Skin of body (tissue), 2 donors: Measurements from ENCODE around the gene NUDT19. TPM values are rescaled to one million over a fixed set of nuclear protein-coding genes. Genes with fewer than 3 reads are reported as not detected.
"Not testable (repeated sequence)": the region's sequence is repeated elsewhere in the genome, so short reads cannot be mapped to it uniquely, and the experiment has no call there.

Source experiments
- DNase-seq: peaks from one replicate; lab custom pipeline; 2025; lab: John Stamatoyannopoulos, UW
- total RNA-seq: library from RNA; depleted of rRNA; stranded (reverse); fragments of >200 nt; gene quantifications from one replicate; pipeline ENCODE4 v1.2.3, GENCODE V29; 2014

Gene NUDT19
- 9.5 TPM for total RNA-seq

DNA sequence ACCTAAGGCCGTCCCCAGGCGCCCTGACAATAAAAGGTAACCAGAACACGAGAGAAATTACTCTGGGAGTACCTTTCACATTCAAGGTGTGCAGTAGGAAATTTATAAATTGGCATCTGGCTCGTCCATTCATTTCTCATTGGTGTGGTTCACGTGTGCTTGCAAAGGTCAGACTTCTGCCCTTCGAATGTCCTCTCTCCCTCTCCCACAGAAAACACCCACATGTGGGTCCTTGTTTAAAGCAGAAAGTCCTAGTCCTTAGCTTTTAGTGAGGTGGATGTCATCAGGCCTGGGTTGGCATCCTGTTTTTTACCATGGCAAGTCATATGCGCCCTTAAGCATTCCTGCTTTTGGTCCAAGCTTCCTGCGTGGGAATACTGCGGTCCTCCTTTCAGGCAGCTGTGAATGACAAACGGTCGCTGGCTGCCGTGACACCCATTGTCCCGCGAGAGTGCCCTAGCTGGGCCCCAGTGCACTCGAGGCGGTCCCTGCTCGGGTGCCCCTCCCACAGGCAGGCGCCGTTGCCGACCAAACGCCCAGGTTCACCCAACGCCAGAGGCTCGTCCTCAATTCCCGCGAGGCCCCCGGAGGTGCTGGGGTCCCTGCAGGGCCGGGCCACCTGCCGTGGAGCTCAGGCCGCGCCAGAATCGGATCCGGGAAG lies at the start of gene NUDT19:
TSS of gene NUDT19 (plus strand) at position 531 of the 661 bp plus-strand sequence. CDS start 140 bp downstream, outside the sequence.
- DNase-seq = peak; percentile 28

DNA sequence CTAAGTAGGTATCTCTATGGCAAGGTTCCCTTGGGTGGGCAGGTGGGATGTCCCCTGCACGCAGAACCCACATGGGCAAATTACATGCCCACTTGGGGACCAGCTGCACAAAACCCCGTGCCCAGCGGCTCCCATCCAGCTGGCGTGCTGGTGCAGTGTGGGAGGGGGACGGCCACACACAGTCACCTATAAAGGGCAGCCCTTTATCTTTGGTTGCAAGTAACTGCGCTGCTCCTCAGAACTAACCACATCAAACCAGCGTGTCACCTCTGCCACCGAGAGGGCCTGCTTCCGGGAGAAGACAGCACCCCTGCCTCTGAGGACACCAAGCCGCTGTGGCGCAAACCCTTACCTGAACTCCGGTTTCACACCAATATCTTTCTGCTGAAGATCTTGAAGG lies 48.9 kb upstream of the NUDT19 start:
- no peak for DNase-seq

DNA sequence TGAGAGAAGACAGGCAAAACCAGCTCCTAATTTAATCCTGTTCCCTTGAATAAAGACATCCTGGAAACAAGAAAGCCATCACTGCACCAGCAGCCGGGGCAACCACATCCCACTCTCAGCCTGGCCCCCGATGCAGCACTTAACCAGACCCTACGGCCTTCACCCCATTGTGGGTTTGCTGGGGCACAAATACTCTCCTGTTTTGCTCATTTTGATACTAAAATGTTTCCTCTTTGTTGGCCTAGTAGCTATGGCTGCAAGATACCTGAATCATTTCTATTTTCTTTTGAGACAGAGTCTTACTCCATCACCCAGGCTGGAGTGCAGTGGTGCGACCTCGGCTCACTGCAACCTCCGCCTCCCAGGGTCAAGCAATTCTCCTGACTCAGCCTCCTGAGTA lies 45.1 kb upstream of the NUDT19 start:
- no peak for DNase-seq

DNA sequence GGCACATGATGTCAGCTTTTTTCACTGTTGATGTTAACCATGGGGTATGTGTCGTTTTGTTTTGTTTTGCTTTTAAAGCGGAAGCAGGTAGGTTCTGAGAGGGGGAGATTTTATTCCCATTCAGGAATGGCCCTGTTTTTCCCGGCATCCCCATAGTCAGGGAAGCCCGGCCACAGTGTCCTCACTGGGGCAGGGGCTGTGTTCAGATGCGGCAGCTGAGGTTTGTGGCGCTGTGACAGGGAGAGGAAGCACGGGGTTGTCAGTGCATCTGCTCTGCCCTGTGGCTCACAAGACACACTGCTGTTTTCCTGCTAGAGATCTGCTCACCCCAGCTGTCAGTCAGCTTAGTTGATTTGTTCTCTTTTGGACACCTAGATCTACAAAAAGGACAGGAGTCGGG lies 44.3 kb upstream of the NUDT19 start:
- DNase-seq = no peak

DNA sequence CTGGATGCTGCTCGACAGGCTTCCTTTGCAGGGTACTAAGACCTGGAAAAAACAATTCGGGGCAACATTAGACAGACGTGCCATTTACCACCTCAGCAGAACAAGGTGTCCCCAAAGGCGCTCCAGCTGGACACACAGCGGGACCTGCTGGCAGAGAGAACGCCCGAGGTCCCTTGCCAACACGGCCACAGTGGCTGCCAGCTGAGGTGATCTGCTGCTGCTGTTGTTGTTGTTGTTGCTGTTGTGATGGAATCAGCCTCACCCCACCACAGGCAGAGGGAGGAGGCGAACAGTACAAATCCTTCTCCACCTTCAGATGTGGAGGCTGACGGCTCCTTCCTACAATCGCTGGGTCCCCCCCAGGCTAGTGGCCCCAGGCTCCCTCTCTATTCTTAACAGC lies 41.9 kb upstream of the NUDT19 start:
- DNase-seq = no peak

DNA sequence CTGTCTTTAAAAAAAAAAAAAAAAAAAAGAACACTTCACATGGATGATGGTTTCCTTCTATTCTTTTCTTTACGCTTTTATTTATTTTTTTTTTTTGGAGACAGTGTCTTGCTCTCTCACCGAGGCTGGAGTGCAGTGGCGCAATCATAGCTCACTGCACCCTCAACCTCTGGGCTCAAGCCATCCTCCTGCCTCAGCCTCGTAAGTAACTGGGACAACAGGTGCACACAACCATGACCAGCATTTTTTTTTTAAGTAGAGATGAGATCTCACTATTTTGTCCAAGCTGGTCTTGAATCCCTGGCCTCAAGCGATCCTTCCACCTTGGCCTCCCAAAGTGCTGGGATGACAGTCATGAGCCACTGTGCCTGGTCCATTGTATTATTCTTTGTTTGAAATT lies 41.0 kb upstream of the NUDT19 start:
- DNase-seq = no peak

DNA sequence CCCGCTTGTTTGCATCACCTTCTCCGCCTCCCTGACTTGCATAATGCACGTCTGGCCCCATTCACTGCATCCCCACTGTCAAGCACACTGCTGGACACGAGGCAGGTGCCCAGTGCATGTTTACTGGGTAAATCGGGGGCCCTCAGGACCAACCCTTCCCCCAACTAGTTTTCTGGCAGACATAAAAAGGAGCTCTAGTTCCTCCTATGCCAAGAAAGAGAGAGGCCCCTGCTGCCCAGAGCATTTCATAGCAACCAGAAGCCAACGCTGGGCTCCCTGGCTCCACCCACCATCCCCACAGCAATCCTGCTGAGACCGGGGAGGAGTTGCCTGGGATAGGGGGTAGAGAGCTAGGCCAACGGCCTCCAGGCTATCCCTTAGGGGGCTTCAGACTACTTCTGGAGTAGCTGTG lies 39.9 kb upstream of the NUDT19 start:
- no peak for DNase-seq

DNA sequence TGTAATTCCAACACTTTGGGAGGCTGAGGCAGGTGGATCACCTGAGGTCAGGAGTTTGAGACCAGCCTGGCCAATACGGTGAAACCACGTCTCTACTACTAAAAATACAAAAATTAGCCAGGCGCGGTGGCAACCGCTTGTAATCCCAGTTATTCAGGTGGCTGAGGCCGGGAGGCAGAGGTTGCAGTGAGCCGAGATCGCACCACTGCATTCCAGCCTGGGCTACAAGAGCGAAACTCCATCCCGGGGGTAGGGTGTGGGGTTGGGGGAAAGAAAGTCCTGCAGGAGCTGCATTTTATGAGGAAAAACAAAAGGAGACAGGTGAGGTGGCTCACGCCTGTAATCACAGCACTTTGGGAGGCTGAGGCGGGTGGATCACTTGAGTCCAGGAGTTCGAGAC lies 39.3 kb upstream of the NUDT19 start:
- DNase-seq = not testable (repeated sequence)

DNA sequence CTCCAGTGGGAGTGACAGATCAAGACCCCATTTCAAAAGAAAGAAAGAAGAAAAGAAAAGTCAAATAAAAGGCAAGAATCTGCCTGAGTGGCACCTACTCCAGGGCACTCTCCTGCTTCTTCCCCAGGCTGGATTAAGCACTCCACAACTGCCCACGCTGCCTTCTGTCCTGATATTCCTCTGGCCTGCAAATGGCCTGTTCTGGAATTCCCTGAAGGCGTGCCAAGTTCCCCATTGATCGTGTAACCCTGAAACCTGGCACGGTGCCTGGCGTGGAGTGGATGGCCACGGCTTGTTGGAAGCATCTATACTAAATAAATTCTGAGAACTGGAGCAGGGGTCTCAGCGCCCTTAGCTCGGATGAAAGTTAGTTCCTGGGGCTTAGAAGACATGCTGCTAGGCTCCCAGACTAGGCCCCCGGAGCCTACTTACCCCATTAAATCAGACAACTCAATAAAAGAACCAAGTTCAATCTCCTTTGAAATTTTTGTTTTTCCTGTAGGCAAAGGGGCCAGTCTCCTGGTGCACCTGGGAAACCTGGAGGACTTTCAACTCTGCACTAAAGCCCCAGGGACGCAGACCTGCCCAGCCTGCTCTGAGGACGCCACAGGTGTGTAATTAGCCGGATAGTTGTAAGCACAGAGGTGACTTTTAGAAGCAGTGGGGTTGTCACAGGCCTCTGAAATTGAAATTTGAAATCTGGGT lies 38.6 kb upstream of the NUDT19 start:
- DNase-seq = no peak

DNA sequence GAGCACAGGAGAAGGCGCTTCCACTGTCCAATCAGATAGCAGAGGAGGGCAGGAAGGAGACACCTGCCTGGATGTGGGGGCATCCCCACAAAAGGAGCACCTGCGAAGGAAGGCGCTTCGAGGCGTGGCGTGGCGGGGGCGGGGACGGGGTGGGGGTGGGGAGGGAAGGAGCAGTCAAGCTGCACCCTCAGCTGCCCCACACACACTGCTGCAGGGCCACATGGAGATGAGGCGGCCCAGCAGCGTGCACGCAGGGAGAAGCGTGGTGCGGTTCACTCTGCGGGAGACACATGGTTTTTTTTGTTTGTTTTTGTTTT lies 38.1 kb upstream of the NUDT19 start:
- DNase-seq = no peak

DNA sequence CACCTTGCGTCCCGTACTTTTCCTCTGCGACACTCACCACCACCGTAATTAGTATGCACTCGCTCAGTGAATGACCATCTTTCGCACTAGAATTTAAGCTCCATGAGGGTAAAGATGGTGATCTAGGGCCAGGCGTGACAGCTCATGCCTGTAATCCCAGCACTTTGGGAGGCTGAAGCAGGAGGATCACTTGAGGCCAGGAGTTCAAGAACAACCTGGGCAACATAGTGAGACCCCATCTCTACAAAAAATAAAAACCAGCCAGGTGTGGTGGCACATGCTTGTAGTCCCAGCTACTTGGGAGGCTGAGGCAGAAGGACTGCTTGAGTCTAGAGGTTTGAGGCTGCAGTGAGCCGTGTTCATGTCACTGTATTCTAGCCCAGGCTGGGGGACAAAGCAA lies 35.2 kb upstream of the NUDT19 start:
- DNase-seq = not testable (repeated sequence)

DNA sequence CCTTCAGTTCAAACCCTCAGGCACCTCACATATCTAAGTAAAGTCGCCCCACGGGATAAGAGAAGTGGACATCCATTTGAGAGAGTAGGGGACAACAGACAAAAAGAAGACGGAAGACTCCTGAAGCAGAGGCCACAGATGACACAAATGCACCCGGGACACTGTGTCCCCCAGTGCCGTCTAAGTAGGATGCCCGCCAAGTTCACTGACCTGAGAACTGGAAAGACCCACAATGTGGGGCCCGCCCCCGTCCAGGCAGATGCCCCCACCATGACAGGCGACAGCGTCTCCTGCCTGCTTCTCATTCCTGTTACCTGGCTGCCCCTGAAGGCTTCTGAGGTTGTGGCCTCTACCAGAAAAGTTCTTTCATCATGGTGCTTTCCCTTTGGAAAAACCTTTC lies 33.5 kb upstream of the NUDT19 start:
- no peak for DNase-seq

DNA sequence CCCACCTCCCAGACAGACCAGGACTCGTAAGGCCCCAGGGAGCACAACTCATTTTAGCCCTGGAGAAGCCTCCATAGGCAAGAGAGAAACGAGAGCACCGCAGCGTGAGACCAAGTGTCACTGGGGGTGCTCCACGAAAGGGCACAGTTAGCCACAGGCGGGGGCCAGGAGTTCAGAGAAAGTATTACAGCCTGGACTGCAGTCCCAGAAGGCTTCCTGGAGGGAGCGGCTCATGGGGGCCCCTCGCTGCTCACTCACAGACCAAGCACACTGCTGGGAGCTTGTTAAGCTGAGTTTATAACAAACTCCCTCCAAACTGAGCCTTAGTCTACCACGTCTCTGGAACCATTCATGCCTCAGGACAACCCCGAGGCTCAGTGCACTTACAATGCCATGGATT lies 33.1 kb upstream of the NUDT19 start:
- no peak for DNase-seq

DNA sequence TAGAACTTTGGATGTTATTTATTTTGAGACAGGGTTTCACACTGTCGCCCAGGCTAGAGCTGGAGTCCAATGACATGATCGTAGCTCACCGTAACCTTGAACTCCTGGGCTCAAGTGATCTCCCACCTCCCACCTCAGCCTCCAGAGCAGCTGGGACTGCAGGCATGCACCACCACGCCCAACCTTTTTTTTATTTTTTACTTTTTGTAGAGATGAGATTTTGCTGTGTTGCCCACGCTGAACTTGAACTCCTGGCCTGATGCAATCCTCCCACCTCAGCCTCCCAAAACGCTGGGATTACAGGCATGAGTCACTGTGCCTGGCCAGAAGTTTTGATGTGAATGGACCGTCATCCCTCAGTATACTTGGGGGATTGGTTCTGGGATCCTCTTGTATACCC lies 30.3 kb upstream of the NUDT19 start:
- no peak for DNase-seq

DNA sequence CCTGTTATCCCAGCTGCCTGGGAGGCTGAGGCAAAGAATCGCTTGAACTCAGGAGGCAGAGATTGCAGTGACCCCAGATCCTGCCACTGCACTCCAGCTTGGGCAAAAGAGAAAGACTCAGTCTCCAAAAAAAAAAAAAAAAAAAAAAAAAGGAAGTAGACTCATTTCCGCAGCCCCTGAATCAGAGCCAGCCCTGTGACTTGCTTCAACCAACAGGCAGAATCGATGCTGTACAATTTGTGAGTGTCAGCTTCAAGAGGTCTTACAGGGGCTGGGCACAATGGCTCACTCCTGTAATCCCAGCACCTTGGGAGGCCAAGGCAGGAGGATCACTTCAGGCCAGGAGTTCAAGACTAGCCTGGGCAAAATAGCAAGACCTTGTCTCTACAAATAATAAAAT lies 29.4 kb upstream of the NUDT19 start:
- DNase-seq = no peak

DNA sequence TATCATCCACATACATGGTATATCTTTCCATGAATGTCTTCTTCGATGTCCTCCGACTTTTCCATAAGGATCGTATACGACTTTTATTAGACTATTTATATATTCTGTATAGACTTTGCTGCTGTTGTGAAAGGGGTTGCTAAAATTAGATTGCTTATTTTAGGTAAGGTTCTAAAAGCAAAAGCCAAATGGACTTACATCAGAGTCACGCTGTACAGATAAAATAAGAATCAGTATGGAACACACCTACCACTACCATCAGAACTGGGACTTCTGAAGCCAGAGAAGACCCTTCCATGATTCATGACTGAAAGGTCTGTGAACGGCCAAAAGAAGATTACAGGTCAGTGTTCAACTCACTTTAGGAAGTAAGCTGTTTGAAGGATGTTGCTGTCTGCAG lies 25.5 kb upstream of the NUDT19 start:
- DNase-seq = no peak

DNA sequence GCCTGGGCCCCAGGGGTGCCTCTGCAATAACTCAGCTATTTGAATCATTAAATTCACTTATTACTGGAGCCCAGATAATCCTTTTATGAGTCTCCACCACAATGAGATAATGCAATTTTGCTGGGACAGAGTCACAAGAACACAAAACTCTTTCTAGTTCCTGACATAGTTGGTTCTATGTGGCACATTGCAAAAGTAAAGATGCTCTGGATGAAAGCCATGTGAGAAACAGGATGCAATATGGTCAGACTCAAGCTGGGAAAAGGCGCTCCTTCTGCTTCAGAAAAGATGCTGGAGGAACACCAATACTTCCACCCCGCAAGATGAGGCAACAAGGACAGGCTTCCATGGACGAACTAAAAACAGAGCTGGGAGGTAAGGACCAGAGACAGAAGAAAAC lies 22.3 kb upstream of the NUDT19 start:
- DNase-seq = no peak

DNA sequence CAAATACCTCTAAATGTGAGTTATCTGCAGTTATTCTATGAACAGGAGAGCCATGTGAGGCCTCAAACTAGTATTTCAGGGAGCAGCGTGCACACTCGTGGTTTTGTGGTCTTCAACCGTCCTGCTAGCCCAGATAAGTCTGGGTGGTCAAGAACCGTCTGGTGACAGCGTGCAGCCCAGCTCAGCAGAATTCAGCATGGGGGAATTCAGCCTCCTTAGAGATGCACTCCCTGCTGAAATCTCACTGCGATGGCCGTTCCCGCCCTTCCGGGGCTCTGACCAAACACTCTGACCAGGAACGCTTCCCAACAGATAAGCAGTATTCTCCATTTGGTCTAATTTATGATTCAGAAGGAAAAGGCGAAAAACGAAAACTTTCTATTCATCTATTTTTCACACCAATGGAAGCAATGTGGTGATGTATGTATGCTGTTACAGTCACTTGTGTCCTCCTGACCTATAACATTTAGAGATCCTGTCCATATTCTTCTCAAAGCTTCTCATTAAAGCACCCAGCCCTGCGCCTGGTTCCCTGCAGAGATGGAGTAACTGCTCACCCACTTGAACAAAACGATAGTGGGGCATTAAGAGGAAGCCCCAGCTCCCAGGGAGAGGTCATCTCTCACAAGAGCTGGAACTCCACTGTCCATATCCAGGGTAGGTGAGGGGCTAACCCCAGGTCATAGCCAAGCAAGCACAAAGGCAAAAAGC lies 19.6 kb upstream of the NUDT19 start:
- DNase-seq = no peak

DNA sequence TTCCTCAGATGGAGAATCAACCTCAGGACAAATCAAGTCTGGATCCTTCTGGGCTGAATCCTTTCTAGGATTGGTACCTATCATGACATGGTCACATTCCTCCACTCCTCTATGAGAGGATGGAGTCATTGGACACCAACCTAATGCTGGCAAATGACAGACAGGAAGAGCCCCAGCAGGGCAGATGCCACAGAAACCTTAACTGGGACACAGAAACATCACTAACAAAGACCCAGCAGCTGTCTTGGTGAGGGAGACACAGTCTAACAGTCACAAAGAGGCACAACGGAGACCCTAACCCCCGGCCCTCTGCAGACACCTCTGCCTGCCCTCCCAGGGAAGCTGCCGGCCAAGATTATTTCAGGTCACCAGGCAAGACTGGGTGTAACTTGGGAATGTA lies 18.8 kb upstream of the NUDT19 start:
- no peak for DNase-seq

DNA sequence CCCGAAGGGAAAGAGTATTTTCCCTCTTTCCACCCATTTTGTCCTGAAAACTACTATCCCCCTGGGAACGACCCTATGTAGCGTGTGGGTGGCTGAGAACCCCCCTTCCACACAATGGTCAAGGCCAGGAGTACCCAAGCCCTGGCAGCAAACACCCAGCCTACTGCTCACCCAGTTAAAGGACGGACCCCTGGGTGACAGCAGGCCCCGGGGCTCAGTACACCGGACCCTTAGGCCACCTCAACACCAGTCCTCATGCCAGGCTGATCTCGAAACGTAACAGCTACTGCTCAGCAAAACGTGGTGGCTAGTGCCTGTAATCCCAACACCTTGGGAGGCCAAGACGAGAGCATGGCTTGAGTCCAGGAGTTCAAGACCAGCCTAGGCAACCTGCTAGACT lies 18.0 kb upstream of the NUDT19 start:
- DNase-seq = no peak

DNA sequence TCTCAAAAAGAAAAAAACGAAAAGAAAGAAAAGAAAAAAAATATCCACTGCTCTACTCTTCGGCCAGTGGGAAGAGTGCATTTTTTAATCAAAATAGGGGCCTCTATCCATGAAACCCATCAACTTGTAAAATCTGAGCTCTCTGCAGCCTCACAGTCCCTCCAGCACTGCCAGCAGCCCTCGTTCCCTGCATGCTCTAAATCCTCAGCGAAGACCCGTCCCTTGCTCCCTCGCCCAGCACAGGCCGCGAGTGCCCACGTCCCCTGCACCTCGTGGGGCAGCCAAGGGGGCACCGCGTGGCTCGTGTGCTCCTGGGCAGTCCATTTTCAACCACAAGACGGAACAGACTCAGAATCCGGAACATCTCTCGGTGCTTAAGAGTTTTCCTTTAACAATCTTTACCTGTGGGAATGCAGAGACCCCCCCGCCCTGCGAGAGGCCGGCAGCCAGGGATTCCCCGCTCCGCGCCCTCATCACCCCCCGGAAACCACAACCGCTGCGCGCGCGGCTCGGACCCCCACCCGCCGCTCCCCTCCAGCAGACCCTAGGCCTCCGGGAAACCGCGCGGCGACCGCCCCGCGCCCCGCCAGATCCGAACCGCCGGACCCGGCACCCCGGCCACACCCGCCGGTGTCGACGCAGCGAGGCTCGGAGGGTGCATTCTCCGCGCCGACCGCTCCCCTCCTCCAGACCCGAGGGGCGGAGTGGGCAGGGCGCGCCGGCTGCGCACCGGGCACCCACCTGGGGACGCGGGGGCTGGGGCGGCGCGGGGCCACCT lies 17.3 kb upstream of the NUDT19 start:
- no peak for DNase-seq
